ENCODE data around the gene BRSK2. TPM values are rescaled to one million over a fixed set of nuclear protein-coding genes. Genes with fewer than 3 reads are reported as not detected.

Gene BRSK2
- total RNA-seq, 1 donor from 2014 or later = 13.8 TPM

DNA sequence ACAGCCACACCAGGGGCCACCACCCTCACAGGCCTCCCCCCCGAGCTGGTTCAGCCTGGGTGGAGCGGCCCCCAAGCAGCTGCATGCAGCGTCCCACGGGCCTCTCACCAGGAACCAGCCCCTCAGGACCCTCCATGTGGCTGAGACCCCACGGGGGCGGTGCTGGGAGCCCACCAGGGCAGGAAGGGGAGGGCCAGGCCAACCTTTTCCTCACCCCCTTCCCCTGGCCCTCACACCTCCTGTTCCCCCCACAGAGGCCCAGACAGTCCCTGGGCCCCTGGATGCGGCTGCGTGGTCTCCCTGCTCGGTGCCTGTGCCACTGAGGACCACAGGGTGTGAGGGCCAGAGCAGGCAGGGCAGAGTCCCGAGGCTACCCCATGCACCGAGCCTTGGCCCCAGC, 50.3 kb downstream of the BRSK2 start:
- TF ChIP-seq, protein P1, sequence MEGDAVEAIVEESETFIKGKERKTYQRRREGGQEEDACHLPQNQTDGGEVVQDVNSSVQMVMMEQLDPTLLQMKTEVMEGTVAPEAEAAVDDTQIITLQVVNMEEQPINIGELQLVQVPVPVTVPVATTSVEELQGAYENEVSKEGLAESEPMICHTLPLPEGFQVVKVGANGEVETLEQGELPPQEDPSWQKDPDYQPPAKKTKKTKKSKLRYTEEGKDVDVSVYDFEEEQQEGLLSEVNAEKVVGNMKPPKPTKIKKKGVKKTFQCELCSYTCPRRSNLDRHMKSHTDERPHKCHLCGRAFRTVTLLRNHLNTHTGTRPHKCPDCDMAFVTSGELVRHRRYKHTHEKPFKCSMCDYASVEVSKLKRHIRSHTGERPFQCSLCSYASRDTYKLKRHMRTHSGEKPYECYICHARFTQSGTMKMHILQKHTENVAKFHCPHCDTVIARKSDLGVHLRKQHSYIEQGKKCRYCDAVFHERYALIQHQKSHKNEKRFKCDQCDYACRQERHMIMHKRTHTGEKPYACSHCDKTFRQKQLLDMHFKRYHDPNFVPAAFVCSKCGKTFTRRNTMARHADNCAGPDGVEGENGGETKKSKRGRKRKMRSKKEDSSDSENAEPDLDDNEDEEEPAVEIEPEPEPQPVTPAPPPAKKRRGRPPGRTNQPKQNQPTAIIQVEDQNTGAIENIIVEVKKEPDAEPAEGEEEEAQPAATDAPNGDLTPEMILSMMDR (conservative IDR thresholded peaks at IDR 0.05) = no peak
- Mint-ChIP-seq H3K27ac (no peak overlapping the region), H3K4me1 (ENCODE audit: unreplicated experiment) (no peaks in the 10 kb centered on the region), H3K4me3 (no peak overlapping the region), H3K36me3 (no peaks in the 10 kb centered on the region), H3K9me3 (no peaks in the 10 kb centered on the region), H3K27me3 (no peaks in the 10 kb centered on the region)
- no peak for DNase-seq (ENCODE audit: extremely low spot score, unreplicated experiment)

DNA sequence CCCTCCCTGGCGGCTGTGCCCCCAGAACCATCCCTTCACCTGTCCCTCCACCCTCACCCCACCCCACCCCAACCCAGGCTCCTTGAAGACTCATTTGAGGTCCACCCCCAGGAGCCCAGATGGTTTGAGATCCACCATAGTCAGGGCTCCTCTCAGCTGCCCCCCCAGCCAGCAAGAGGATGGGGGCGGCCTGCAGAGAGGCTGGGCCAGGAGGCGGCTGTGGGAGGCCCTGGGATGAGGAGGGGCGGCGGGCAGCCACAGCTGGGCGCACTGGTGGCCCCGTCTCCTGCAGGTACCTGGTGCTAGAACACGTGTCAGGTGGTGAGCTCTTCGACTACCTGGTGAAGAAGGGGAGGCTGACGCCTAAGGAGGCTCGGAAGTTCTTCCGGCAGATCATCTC, 50.8 kb downstream of the BRSK2 start:
- Mint-ChIP-seq H3K9me3 (no peaks in the 10 kb centered on the region), H3K4me1 (ENCODE audit: unreplicated experiment) (no peaks in the 10 kb centered on the region), H3K4me3 (no peak overlapping the region), H3K27ac (no peak overlapping the region), H3K27me3 (no peaks in the 10 kb centered on the region), H3K36me3 (no peaks in the 10 kb centered on the region)
- DNase-seq (ENCODE audit: extremely low spot score, unreplicated experiment) = no peak
- TF ChIP-seq, protein P1 (conservative IDR thresholded peaks at IDR 0.05) = no peak

DNA sequence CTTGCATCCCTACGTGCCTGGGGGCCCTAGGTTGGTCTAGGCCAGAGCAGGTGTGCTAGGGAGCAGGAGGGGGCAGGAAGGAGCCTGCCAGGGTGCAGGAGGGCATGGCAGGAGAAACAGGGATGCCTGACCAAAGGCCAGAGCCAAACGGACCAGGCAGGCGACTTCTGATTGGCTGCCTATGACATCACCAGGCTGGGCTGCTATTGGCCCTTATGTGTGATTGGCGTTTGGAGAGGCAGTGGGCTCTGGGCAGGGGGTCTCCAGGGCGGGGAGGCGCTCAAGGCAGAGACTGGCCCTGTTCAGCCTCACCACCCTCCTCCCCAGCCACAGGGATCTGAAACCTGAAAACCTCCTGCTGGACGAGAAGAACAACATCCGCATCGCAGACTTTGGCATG, 52.4 kb downstream of the BRSK2 start:
- TF ChIP-seq, protein P1 (conservative IDR thresholded peaks at IDR 0.05) = no peak
- Mint-ChIP-seq H3K36me3 (no peaks in the 10 kb centered on the region), H3K27me3 (no peaks in the 10 kb centered on the region), H3K9me3 (no peaks in the 10 kb centered on the region), H3K27ac (no peak overlapping the region), H3K4me3 (no peak overlapping the region), H3K4me1 (ENCODE audit: unreplicated experiment) (no peaks in the 10 kb centered on the region)
- DNase-seq (ENCODE audit: extremely low spot score, unreplicated experiment) = no peak

DNA sequence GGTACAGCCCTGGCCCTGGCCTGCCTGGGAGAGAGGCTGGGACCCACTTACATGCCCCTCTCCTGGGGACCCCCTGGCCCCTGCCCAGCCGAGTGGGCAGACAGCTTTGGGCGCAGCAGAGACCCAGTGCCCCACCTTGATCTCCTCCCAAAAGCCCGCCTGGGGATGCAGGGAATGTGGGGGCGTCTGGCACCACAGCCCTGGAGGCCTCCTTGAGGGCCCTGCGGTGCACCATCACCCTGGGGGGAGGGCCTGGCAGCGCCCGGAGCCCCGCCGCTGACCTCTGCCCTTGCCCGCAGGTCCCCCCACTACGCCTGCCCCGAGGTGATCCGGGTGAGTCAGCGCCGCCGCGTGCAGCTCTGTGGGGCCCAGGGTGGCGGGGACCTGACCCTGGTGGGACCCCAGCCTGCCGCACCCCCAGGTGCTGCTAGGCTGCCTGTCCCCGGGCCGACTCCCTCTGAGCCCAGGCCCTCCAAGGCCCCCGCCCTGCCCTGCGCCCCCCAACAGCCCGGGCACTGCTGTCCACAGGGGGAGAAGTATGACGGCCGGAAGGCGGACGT, 53.2 kb downstream of the BRSK2 start:
- no peaks in the 10 kb centered on the region for H3K36me3 Mint-ChIP-seq
- no peak overlapping the region for H3K27ac Mint-ChIP-seq
- H3K4me3 Mint-ChIP-seq = no peak overlapping the region
- no peaks in the 10 kb centered on the region for H3K27me3 Mint-ChIP-seq
- TF ChIP-seq, protein P1 (conservative IDR thresholded peaks at IDR 0.05) = no peak
- H3K4me1 Mint-ChIP-seq (ENCODE audit: unreplicated experiment) = no peaks in the 10 kb centered on the region
- H3K9me3 Mint-ChIP-seq = no peaks in the 10 kb centered on the region
- DNase-seq (ENCODE audit: extremely low spot score, unreplicated experiment) = no peak

DNA sequence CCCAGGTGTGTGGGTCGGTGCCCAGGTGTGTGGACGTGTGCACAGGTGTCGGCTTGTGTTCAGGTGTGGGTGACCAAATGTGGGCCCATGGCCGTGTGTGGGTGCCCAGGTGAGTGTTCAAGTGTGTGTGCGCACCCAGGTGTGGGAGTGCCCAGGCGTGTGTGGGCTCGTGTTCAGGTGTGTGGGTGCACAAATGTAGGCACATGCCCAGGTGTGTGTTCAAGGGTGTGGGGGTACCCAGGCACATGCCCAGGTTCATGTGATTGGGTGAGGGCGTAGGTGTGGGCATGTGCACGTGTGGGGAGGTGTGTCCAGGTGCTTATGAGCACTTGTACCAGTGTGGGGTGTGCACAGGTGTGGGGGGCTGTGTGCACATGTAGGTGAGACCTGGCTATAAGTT, 54.0 kb downstream of the BRSK2 start:
- Mint-ChIP-seq H3K27me3 (no peaks in the 10 kb centered on the region), H3K4me1 (ENCODE audit: unreplicated experiment) (no peaks in the 10 kb centered on the region), H3K27ac (no peak overlapping the region), H3K9me3 (no peaks in the 10 kb centered on the region), H3K36me3 (no peaks in the 10 kb centered on the region), H3K4me3 (no peak overlapping the region)
- TF ChIP-seq, protein P1 (conservative IDR thresholded peaks at IDR 0.05) = no peak
- no peak for DNase-seq (ENCODE audit: extremely low spot score, unreplicated experiment)

DNA sequence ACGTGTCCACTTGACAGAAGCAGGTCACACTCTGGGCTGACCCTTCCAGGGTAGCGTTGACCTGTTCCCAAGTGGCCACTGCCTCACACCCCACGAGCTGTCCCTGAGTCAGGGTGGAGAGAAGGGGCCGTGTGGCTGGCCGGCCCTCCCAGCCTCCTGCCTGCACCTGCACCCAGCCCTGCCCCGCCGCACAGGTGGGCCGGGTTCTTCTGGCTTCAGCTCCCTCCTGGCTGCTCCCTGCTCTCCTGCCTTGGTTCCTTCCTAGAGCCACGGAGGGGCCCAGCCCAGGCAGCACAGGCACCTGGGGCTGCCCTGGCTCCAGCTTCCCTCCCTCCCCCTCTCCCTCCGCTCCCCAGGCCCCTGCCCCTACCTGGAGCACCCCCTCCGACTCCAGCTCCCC, 54.6 kb downstream of the BRSK2 start:
- Mint-ChIP-seq H3K9me3 (no peaks in the 10 kb centered on the region), H3K4me1 (ENCODE audit: unreplicated experiment) (no peaks in the 10 kb centered on the region), H3K27ac (no peak overlapping the region), H3K4me3 (no peak overlapping the region), H3K36me3 (no peaks in the 10 kb centered on the region), H3K27me3 (no peaks in the 10 kb centered on the region)
- no peak for DNase-seq (ENCODE audit: extremely low spot score, unreplicated experiment)
- TF ChIP-seq, protein P1 (conservative IDR thresholded peaks at IDR 0.05) = no peak

Data from type B pancreatic cell (in vitro differentiated cells).